Kasumi-1 (cell line): ENCODE data around the gene TMCO4.

Experiments used
- DNase-seq, 2 experiments: peaks; one replicate each; lab custom pipeline; 2025; lab: John Stamatoyannopoulos, UW

TMCO4 gene

GRCh38 chr1:19684677-19685076, 115.0 kb downstream of the TMCO4 start:
- DNase-seq, result no peak

GRCh38 chr1:19683351-19683750, 116.4 kb downstream of the TMCO4 start:
- DNase-seq, result no peak

- no peak for DNase-seq
Observed at GRCh38 chr1:19682901-19683300, 116.8 kb downstream of the TMCO4 start.

- DNase-seq, result no peak
Observed at GRCh38 chr1:19682257-19682656, 117.5 kb downstream of the TMCO4 start.

- no peak for DNase-seq
Observed at GRCh38 chr1:19680644-19681043, 119.1 kb downstream of the TMCO4 start.

- DNase-seq, result no peak
Observed at GRCh38 chr1:19679691-19680090, 120.0 kb downstream of the TMCO4 start.

GRCh38 chr1:19678931-19679453, 120.7 kb downstream of the TMCO4 start:
- no peak for DNase-seq

- no peak for DNase-seq
Observed at GRCh38 chr1:19678493-19678892, 121.2 kb downstream of the TMCO4 start.

GRCh38 chr1:19676438-19676922, 123.2 kb downstream of the TMCO4 start:
- DNase-seq, result peak; percentile 52 to 64

GRCh38 chr1:19675797-19676196, 123.9 kb downstream of the TMCO4 start:
- no peak for DNase-seq

- no peak for DNase-seq
Observed at GRCh38 chr1:19672237-19672636, 127.5 kb downstream of the TMCO4 start.

- no peak for DNase-seq
Observed at GRCh38 chr1:19670787-19671186, 128.9 kb downstream of the TMCO4 start.

GRCh38 chr1:19668888-19669287, 130.8 kb downstream of the TMCO4 start:
- DNase-seq, result no peak

- DNase-seq, result no peak
Observed at GRCh38 chr1:19665496-19666465, 133.9 kb downstream of the TMCO4 start.

- no peak for DNase-seq
Observed at GRCh38 chr1:19665186-19665495, 134.6 kb downstream of the TMCO4 start.

GRCh38 chr1:19664453-19665185, 135.1 kb downstream of the TMCO4 start, which contains the start of gene HTR6:
TSS of gene HTR6 (plus strand) at chr1:19664875. CDS start at chr1:19665754, 879 bp downstream.
- no peak for DNase-seq

- DNase-seq, result no peak
Observed at GRCh38 chr1:19662313-19662712, 137.4 kb downstream of the TMCO4 start.

GRCh38 chr1:19661721-19662228, 137.9 kb downstream of the TMCO4 start:
- DNase-seq, result peak; percentile 53 to 71

- DNase-seq, result no peak
Observed at GRCh38 chr1:19658186-19658585, 141.5 kb downstream of the TMCO4 start.

GRCh38 chr1:19657511-19657910, 142.2 kb downstream of the TMCO4 start:
- DNase-seq, result no peak

- no peak for DNase-seq
Observed at GRCh38 chr1:19656780-19657466, 142.8 kb downstream of the TMCO4 start.
